NCI-H510A (cell line): ENCODE measurements around the gene PCDH19.

Experiments used
- DNase-seq: peaks from one replicate; lab custom pipeline; 2025; lab: John Stamatoyannopoulos, UW

PCDH19 gene

DNA sequence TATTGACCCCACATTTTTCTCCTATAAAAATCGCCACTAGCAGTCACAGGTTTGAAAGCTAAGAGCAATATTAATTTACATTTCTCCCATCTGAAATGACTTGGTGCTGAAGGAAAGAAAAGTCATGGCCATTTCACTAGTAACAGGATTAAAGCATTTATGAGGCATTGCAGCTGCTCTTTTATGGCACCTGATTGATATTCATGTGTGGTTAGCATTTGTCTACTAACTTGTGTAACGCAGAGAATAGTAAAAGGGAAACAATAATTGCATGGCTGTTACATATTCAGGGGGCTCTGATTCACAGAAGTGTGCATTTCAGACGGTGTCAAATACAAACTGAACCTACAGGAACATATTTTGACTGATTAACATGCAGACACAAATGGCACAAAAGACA is 5.2 kb downstream of the PCDH19 start:
- no peak for DNase-seq

DNA sequence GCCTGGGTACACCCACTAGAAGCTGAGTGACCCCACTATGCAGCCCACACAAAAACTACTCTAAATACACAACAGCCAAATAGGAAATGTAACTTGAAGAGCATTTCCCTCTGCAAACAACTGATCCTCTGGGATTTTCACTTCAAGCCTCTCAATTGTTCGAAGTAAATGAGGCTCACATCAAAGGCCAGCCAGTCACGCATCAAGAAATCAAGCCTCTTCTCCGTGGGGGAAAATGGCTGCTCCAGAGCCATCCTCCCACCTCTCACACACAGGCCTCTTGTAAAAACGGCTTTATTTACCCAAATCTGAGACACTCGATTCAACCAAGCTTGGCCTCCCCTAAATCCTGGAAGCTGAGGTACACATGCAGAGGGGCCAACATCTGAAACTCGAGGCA is 14.3 kb downstream of the PCDH19 start:
- DNase-seq: no peak

DNA sequence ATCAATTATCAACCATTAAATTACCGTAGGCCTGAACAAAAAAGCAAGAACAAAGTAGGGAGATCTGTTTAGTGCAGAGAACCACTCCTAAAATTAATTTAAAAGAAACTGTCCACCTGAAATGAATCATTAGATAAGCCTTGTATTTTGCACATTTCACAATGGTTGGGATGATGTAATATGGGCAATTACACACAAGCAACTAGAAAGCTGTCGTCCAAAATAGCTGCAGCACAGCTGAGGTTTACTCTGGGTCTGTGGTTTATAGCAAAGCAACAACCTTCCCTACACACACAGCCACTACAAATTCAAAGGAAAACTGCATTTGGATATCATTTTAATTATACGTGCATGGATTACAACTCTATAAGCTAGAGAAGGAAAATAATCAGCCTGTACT is 28.5 kb downstream of the PCDH19 start:
- DNase-seq: no peak

DNA sequence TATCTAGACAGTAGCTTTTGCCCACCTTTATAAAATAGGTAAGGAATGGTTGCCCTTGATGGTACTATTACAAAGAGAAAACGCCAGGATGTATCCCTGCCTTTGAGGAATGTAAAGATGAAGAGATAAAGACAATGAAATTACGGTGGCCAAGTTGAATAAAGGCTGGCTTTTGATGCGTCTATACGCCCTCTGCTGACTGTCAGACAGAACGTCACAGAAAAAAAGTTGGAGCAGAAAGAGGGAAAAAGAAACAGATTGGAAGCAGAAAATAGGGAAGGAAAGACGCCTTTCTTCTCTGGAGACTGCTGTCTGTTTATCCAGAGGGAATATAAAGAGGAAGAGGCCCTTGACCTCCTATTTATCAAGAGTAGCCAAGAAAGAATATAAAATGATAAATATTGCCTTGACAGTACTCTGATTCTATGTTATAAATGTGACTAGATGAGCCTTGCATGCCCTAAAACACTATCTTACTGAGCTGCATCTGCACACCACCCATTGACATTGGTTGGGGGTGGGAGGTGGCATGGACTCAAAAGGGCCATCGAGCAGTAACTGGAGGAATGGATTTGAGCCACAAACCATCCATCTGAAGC is 30.6 kb downstream of the PCDH19 start:
- DNase-seq: peak; percentile 3

DNA sequence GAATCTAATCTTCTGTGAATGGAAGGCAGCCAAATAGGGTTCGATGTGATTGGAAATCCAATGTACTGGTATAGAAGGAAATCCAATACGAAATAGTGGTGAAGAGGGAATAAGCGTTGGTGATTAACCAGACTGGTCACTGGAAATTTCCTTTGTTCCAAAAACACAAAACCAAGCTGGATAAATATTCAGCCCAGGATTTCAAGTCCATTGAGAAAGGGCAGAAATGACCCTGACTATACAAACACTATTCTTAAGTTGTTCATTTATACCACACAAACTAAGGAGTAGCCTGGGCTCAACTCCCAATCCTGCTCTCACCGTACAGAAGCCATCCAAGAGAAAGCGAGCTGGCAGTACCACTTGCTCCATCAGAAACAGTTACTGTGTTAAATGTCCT is 32.2 kb downstream of the PCDH19 start:
- no peak for DNase-seq

DNA sequence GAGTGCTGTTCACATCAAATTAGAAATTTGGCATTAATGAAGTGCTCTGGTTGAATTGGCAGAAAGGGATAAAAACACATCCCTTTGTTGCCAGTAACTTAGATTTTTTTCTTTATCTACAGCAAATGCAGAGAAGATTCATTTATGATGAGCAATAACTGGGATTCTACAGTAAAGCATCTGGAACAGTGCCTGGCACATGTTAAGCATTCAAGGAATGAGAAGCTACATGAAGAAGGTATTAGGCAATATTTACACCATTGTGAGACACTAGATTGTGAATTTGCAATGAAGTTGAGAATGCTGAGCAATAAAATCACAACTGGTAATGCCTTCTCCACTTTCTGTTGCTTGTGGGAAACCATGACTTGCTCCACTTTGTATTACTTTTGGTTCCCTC is 33.5 kb downstream of the PCDH19 start:
- no peak for DNase-seq

DNA sequence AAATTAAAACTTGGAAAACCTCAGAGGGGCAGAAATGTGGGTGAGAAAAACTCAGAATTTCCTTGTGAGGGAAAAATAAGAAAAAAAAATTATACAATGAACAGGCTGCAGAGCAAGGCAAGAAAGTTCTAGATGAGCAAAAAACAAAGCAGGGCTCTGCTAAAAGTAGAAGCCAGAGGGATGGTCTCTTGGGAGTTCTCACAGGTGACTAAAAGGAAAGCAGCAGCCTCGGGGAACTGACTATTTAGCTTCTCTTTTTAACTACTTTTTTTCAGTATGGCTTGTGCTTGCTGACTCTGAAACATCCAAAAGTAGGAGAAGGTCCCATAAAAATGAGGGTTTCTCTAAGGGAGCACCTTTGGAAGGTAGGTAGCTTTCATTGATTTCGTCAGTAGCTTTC is 36.4 kb downstream of the PCDH19 start:
- DNase-seq: no peak

DNA sequence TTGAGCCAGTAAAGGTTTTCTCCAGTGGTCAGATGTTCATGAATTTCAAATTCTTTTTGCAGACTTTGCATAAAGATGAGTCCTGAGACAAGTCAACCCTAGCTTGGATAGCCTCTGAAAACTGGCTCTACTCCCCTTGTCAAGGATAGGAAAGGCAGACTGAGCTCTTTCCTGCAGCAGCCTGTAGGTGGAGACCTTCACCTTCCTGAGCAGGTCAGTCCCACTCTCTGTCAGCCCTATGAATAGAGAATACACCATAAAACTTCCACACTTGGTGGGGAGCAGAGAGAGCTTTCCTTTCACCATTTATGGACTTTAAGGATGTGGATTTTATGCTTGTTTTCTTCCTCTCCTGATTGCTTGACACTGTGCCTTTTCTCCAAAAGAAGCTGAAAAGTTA is 41.9 kb downstream of the PCDH19 start:
- DNase-seq: no peak

DNA sequence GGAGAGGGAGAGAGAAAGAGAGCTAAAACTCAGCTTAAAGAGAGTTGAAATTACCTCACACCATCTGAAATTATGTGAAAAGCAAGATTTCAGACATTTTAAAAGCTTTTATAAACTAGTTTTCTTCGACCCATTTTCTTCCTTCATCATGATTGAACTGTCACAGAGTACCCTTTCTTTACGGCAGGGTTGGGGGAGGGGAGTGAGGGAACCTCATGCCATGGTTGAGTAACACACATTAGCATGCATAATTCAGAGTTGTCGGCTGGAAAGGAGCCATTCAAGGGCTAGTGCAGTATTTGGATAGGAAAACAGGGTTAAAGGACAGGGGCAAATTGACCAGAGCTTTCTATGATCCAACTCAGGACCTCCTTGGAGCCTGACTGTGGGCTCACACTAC is 46.2 kb downstream of the PCDH19 start:
- no peak for DNase-seq

DNA sequence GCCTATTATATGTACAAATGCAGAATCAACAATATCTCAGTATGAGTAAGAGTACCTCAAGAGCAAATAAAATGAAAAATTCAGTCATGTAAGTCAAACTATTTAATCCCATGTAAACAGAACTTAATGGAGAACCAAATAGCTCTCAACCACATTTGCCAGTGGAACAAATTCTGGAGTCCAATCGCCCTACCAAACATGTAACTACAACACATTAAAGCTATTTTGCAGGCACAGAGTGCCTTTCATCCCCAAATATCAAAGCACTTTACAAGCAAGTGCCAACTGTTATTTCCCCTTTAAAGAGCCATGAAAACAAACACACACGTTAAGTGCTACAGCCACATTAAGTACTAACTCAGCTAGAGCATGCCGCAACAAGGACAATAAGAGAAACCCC is 51.3 kb downstream of the PCDH19 start:
- DNase-seq: no peak

DNA sequence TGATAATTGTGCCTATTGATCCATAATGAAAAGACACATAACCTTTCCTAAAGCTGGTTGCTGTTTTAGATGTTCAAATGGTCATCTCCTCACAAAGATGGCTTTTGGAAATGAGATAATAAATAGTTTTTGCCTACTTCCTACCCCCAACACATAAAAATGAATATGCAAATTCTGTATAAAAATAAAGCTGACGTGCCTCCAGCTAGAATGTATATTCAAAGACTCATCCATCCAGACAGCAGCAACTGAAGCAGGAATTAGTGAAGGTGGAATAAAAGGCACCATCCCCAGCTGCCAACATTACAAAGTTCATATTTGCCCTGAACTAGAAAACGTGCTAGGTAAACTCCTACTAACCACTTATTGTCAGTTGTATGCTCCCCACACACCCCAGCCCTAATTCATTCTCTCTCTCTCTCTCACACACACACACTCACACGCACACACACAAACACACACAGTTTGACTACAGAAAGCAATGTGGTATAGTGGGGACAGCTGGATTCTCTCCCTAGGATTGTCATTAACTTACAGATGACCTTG is 53.6 kb downstream of the PCDH19 start:
- DNase-seq: no peak

DNA sequence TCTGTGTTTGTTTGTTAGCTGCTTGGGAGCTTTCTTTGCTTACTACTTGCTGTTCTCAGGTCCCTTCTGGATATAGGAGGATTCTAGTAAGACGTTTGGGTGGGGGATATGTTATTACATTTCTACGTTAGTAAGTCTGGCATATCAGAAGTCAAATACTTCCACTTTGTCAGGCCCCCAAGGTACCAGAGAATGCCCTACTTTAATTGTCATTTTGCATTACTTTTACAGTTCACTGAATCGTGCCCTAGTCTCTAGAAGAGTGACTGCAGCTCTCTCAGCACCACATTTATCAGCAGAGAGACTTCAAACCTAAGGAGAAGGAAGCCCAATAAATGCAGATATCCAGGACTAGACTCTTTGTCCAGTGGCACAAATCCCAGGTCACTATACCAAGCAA is 54.4 kb downstream of the PCDH19 start:
- DNase-seq: no peak

DNA sequence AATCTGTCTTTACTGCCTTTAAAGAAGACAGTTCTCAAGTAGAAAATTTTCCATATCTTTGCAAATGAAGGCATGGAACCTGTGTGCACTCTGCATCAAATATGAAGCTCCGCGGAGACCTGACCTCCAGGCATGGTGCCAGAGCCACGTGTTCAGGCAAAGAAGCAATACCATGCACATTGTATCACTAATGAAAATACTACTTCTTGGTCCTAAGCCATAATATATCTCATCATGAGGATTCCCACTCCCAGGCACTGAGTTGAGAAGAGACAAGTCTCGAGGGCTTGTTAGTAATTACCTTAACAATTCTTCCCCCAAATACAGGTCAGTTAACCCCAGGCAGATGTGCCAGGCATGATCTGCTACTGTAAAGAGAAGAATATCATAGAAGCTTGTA is 56.7 kb downstream of the PCDH19 start:
- no peak for DNase-seq

DNA sequence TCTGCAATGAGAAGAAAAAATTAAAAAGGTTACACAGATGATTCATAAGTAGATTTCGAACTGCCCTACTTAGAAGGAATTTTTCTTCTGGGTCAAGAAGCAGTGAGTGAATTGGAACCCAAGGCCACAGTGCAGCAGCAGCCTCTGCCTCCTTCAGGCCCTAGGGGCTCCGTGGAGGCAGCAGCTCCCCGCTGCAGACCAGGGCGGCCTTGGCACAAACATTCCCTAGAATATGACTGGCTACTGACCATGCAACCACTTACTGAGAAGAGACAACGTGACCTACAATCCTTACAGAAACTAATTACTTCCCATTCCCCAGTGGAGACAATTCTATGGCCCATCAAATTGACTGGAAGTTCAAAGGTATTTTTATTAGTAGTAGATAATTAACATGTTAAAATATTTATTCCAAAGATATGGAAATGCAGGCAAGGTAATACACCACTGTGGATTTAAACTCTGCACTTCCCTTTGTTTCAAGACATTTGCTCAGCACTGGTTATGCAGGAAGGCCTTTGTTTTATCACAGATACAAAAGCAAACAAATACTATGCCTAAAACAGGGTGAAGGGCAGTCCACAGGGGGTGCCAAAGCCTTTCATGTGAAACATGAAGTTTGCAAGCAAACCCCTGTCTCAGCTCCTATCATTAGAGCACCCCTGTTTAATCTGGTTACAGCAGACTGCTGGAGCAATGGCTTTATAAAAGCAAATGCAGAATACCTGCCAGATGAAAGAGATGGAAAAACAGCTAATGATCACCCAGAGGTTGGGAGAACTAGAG is 59.2 kb downstream of the PCDH19 start:
- no peak for DNase-seq

DNA sequence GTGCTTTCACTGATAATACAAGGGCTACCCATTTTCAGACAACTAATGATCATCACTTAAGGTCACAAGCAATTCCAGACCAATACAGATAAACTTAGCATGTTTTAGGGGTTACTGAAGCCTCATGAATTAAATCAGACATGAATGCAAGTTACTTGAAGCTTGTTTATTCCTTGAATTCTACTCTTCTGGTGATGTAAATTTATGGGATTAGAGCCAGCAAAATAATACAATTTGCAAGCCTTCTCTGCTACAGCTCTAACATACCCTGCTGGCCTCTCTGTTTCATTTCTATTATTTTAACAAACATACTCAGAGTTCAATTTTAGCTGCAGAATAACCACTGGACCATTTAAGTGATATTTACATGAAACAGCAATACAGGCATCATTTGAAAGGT is 60.7 kb downstream of the PCDH19 start:
- DNase-seq: no peak

DNA sequence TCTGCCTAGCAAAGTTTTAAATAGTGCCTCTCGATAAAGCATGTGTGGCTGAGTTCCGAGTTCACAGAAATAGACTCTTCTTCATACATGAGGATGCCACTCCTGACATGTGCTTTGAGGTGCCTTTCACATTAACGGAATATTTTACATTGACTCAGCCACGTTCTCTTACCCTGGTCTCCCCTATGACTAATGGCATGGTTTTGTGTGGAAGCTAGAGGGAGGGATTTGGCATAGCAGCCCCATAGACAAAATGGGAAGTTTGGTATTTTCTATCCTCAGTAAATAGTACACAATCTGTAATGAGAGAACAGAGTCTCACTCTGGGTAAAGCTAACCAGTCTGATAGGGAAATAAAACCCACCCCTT is 68.9 kb downstream of the PCDH19 start:
- DNase-seq: no peak

DNA sequence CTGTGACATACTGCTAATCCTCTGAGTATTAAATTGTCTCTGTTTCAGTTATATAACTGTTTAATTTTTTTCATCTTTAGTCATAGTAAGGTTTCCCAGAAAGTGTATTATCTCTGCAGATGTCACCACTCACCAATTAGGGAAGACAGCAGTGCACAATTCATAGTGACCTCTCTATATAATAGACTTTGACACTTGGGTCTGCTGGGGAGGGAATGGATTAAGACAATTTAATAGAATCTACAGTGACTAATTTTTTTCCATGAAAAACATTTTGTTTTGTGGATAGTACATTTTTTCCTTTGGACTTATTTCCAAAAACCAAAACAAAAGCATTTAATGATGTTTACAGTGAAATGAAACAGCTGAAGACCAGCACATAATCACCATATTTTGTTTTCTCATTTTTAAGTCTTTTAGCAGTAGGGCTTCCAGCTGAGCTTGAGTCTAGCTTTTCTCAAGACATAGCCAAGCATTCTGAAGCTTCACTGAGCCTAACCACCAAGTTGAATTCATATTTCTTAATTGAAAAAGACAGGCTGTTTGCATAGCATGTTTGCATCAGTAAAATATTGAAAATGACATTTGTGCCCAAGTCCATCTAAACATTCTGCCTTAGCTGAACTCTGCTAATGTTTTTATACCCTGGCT is 69.5 kb downstream of the PCDH19 start:
- no peak for DNase-seq

DNA sequence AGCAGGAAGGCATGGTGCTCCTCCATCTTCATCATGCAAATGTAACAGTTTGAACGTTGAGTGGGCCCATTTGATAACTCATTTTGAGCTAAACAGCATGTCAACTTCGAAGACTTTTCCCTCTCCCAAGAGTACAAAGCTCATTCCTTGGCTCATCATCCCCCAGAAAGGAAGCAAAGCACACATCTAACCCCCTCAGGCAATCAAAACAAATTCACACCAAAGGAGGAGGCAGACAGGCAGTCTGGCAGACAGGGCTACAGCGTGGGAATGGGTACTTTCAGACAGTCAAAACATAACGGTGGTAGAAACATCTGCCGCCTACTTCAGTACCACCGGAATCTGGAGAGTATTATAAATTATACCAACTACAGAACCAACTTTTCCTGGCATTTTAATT is 81.7 kb downstream of the PCDH19 start:
- DNase-seq: no peak

DNA sequence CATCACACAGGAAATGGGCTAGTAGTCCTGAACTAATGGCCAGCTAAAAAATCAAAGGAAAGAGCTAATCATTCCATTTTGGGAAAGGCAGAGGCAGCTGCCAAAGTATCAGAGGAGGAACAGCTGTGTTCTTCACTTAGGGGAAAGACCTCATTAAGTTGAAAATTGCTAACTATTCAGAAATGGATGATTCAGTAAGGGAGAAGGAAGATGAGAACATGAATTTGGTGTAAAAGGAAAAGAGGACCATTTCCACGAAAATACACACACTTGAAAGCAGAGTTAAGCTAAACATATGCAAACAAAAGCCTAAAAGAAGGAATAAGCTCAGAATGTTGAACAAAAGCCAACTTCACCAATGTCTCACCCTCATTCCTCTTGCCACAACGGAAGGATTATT is 90.4 kb downstream of the PCDH19 start:
- no peak for DNase-seq

DNA sequence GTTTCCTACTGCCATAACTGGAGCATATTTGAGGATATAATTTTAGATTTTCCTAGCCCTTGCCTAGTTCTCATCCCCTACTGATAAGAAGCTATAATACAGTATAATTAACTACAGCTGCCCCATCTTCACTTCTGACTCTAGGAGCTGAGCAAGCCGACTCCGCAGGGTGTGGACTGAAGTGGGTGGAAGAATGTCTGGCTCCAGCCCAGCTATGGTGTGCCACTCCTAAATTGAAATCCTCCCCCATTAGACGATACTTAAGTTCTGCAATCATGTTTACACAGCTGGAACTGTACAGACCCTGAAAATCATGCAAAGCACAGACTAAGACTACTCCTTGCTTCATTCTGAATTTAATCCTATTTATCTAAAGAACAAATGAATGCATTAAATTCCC is 93.1 kb downstream of the PCDH19 start:
- peak; percentile 27 for DNase-seq

DNA sequence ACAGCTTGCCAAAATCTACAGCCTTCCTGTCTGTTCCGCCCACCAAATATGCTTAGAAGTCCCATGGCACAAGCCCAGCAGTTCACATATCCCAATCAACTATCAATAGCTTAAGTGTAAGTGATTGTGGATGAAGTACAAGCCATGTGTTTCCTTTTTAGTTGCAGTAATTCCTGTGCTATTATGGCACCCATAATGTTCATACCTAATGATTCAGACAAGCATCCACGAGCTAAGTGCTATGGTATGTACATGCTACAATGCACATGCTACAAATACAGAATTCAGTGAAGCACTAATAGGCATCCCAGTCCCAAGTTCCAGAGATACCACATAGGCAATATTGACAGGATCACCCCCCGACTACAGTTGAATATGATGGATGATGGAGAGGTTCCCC is 94.5 kb downstream of the PCDH19 start:
- no peak for DNase-seq

DNA sequence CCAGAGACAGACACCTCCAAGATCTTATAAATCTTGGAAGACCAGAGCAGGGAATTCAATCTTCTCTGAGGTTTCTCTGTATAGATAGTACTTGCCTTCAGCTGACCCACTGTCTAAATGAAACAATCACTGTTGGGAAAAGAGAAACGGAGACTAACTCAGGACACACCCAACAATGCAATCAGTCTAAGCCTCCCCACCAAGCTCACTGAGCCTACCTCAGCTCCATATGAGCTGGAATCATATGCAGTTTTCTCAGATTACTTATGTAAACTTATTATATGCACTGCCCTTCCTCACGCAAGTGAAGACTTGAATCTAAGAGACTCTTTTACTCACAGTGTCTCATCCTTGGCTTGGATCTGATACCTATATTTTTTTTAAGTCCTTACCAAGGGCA is 110.5 kb downstream of the PCDH19 start:
- no peak for DNase-seq

DNA sequence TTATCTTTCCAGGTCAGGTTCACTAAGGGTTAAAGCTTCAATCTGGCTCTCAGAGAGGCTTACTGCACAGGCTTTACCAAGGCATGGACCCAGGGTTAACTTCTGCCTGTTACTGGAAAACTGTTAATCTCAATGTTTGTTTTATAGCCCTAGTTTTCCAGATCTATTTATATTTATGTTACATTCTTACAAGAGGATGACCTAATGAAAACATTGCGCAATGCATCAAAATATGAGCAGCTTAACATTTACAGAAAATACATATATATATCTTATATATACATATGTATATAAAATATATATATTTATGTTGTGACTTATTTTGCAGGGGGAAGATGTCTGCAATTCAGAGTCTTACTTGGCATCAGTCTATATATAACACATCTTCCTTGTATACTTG is 112.3 kb downstream of the PCDH19 start:
- DNase-seq: no peak
